Endothelial cell of umbilical vein (primary cell): ENCODE results near the gene MEF2A. TPM values are rescaled to one million over a fixed set of nuclear protein-coding genes. Genes with fewer than 3 reads are reported as not detected.

ENCODE experiments used
- BruUV-seq: library from RNA; stranded (reverse); fragments of 400-500 nt; replicated peaks from 2 replicates; lab custom pipeline; 2021; lab: Mats Ljungman, UMichigan
- CTCF ChIA-PET: fragments of 300-600, 350-600 bp; sonication (Branson Sonifier 250); formaldehyde crosslinking; loops from one replicate; lab custom pipeline; 2021; ENCODE audit warnings: antibody characterized with exemption, inconsistent platforms; lab: Charles Lee
- POLR2A ChIA-PET: fragments of 300-600, 350-600 bp; sonication (Branson Sonifier 250); formaldehyde crosslinking; loops from one replicate; lab custom pipeline; 2021; ENCODE audit warnings: antibody characterized with exemption, inconsistent platforms; lab: Charles Lee
- DNase-seq: peaks from one replicate; pipeline ENCODE4 v3.0.0-alpha.2; 2011; ENCODE audit warnings: low read depth, low spot score
- FAIRE-seq: peaks from 2 replicates; lab custom pipeline; 2011; peaks lifted over from hg19 to GRCh38; lab: Jason Lieb, UNC
- H2AFZ ChIP-seq: 2 replicates; pipeline ENCODE4 v1.6.0; 2012; ENCODE audit warnings: low read depth, low read length, control low read depth, inconsistent platforms
- H3K27ac ChIP-seq: 2 replicates; pipeline ENCODE4 v1.5.1; 2011; ENCODE audit warnings: low read depth, mild to moderate bottlenecking, control low read depth, low read length, moderate library complexity; ENCODE audit not compliant: insufficient read depth
- H3K27me3 ChIP-seq, 2 experiments: 2 replicates each; pipeline versions ENCODE4 v1.6.0 to v1.6.1; 2011; ENCODE audit warnings: low read length in 2 of 2, mixed read lengths in 1 of 2; ENCODE audit not compliant: control insufficient read depth in 2 of 2, insufficient read depth in 2 of 2
- H3K36me3 ChIP-seq, 2 experiments: 2 replicates in 1 of 2; 3 replicates in 1 of 2; pipeline ENCODE4 v1.5.1; 2011; ENCODE audit warnings: low read length in 2 of 2, mild to moderate bottlenecking in 1 of 2, moderate library complexity in 1 of 2; ENCODE audit not compliant: control insufficient read depth in 2 of 2, insufficient read depth in 2 of 2; ENCODE audit errors: extremely low read depth in 1 of 2
- H3K4me1 ChIP-seq: 3 replicates; pipeline ENCODE4 v1.5.1; 2011; ENCODE audit warnings: mild to moderate bottlenecking, low read length; ENCODE audit not compliant: control insufficient read depth, insufficient read depth; ENCODE audit errors: extremely low read depth
- H3K4me2 ChIP-seq: 2 replicates; pipeline ENCODE4 v1.6.1; 2011; ENCODE audit warnings: low read length, control low read depth, mixed read lengths; ENCODE audit not compliant: insufficient read depth
- H3K4me3 ChIP-seq, 3 experiments: fragments of 200-600 bp in 1 of 3; sonication (generic), shearing (Covaris generic) in 1 of 3; replicated peaks in 1 of 3; 2 replicates each; pipeline ENCODE4 v1.5.1; 2011 to 2016; ENCODE audit warnings: control low read depth in 3 of 3, low read length in 3 of 3, mild to moderate bottlenecking in 2 of 3, inconsistent platforms in 1 of 3, low read depth in 1 of 3, moderate library complexity in 1 of 3; ENCODE audit not compliant: insufficient read depth in 1 of 3
- H3K79me2 ChIP-seq: 2 replicates; pipeline ENCODE4 v1.6.0; 2012; ENCODE audit warnings: low read length, inconsistent platforms; ENCODE audit not compliant: control insufficient read depth, insufficient read depth
- H3K9ac ChIP-seq: replicated peaks from 2 replicates; pipeline ENCODE3; 2011; ENCODE audit warnings: low read length, control low read depth; ENCODE audit not compliant: insufficient read depth; ENCODE audit errors: extremely low read depth
- H3K9me1 ChIP-seq: replicated peaks from 3 replicates; pipeline ENCODE4 v1.6.0; 2011; ENCODE audit warnings: mild to moderate bottlenecking, low read length; ENCODE audit not compliant: control insufficient read depth, insufficient read depth; ENCODE audit errors: extremely low read depth
- H3K9me3 ChIP-seq: replicated peaks from 2 replicates; pipeline ENCODE4 v1.5.1; 2012; ENCODE audit warnings: low read length, inconsistent platforms; ENCODE audit not compliant: control insufficient read depth, insufficient read depth
- H4K20me1 ChIP-seq: replicated peaks from 2 replicates; pipeline ENCODE3; 2011; ENCODE audit warnings: mild to moderate bottlenecking, low read length; ENCODE audit not compliant: control insufficient read depth, insufficient read depth; ENCODE audit errors: extremely low read depth
- EZH2 ChIP-seq: IDR thresholded peaks from 2 replicates; pipeline ENCODE4 v1.6.1; 2012; ENCODE audit warnings: borderline replicate concordance, low read depth, mild to moderate bottlenecking, moderate library complexity, low read length, inconsistent platforms; ENCODE audit not compliant: severe bottlenecking
- FOS ChIP-seq: IDR thresholded peaks from 2 replicates; pipeline ENCODE4 v1.6.1; 2011; ENCODE audit warnings: mild to moderate bottlenecking, low read length, moderate library complexity, borderline replicate concordance; ENCODE audit not compliant: insufficient read depth
- GATA2 ChIP-seq: IDR thresholded peaks from 2 replicates; pipeline ENCODE4 v1.7.0; 2011; ENCODE audit warnings: low read depth, mild to moderate bottlenecking, moderate library complexity, mixed read lengths, low read length; ENCODE audit not compliant: insufficient read length, insufficient read depth
- JUN ChIP-seq: IDR thresholded peaks from 2 replicates; pipeline ENCODE4 v1.6.1; 2011; ENCODE audit warnings: borderline replicate concordance, low read depth; ENCODE audit not compliant: insufficient read length, insufficient read depth
- MAX ChIP-seq: IDR thresholded peaks from 2 replicates; pipeline ENCODE4 v1.6.1; 2011; ENCODE audit not compliant: insufficient read depth, insufficient read length
- MYC ChIP-seq: IDR thresholded peaks from one replicate; pipeline ENCODE4 v1.6.1; 2011; ENCODE audit warnings: mild to moderate bottlenecking, low read depth, low read length
- POLR2A ChIP-seq: IDR thresholded peaks from 2 replicates; pipeline ENCODE4 v1.6.1; 2012; ENCODE audit warnings: low read depth, mild to moderate bottlenecking, control low read depth, low read length
- POLR2AphosphoS5 ChIP-seq: IDR thresholded peaks from 2 replicates; pipeline ENCODE4 v1.6.1; 2012; ENCODE audit warnings: low read depth, mild to moderate bottlenecking, control low read depth, low read length, moderate library complexity; ENCODE audit not compliant: insufficient read depth
- dilution Hi-C: fragments of 300-500 bp; cut with MboI; formaldehyde crosslinking; loops from one replicate; pipeline ENCODE4 v1.15.0; 2019; ENCODE audit warnings: low sequenced_read_pairs; ENCODE audit not compliant: extremely low pct_ligation_motif_present
- intact Hi-C: fragments of 100-400 bp; cut with micrococcal nuclease; formaldehyde crosslinking; loops from one replicate; pipeline ENCODE4 v1.10.0; 2022
- polyA plus RNA-seq, 4 experiments: library from polyadenylated mRNA; depleted of rRNA in 3 of 4; stranded (reverse) in 3 of 4; unstranded in 1 of 4; fragments of >200 nt; gene quantifications; 2 replicates each; pipeline versions ENCODE4 v1.2.1 to v1.2.3, GENCODE V29; 2011 to 2012; ENCODE audit warnings: missing spikeins in 1 of 4
- total RNA-seq: library from RNA; stranded (reverse); gene quantifications from 2 replicates; pipeline ENCODE4 v1.2.3, GENCODE V29; 2021
- TF ChIP-seq, protein P1 (sequence below), 2 donors: IDR thresholded peaks; 1 replicate in 1 of 2; 2 replicates in 1 of 2; pipeline ENCODE4 v1.5.1; 2011; ENCODE audit warnings: low read length in 2 of 2, mild to moderate bottlenecking in 2 of 2, moderate library complexity in 2 of 2, control low read depth in 1 of 2, inconsistent platforms in 1 of 2, low read depth in 1 of 2; ENCODE audit not compliant: insufficient read depth in 1 of 2; ENCODE audit errors: extremely low read depth in 1 of 2

Gene MEF2A
- total and polyA plus RNA-seq, 2 donors (not counting 3 experiments of a cell fraction or from before 2014, with no cell fraction given) = 38.0 to 45.3 TPM

DNA sequence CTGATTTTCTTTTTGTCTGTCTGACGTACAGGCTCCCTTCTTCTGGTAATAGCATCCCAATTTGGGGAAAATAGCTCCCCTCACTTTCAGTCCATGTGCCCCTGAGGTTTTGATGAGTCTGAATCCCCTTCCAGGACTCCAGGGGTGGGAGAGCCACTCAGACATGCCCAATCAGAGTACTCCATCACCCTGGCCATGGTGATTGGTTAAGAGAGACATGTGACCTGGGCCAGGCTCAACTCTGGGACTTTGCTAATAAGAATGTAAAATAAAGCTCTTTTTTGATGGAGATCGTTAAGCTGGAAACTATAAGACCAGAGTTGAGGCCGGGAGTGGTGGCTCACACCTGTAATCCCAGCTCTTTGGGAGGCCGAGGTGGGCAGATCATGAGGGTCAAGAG, 9.2 kb upstream of the MEF2A start:
- Histone ChIP-seq H4K20me1 (no peaks in the 10 kb centered on the region), H3K4me2 (no peak overlapping the region), H3K36me3 (no peaks in the 10 kb centered on the region), H3K9me3 (no peaks in the 10 kb centered on the region), H3K27me3 (peaks cover 0 to 1% of the 10 kb centered on the region in 2 experiments), H3K9ac (no peak overlapping the region), H3K9me1 (no peaks in the 10 kb centered on the region), H3K4me1 (no peaks in the 10 kb centered on the region), H2AFZ (no peak overlapping the region), H3K27ac (no peak overlapping the region), H3K4me3 (no peak overlapping the region), H3K79me2 (no peaks in the 10 kb centered on the region)
- dilution Hi-C loops = no loop called here
- no TSS peak for BruUV-seq
- no peak for DNase-seq
- TF ChIP-seq, protein P1, sequence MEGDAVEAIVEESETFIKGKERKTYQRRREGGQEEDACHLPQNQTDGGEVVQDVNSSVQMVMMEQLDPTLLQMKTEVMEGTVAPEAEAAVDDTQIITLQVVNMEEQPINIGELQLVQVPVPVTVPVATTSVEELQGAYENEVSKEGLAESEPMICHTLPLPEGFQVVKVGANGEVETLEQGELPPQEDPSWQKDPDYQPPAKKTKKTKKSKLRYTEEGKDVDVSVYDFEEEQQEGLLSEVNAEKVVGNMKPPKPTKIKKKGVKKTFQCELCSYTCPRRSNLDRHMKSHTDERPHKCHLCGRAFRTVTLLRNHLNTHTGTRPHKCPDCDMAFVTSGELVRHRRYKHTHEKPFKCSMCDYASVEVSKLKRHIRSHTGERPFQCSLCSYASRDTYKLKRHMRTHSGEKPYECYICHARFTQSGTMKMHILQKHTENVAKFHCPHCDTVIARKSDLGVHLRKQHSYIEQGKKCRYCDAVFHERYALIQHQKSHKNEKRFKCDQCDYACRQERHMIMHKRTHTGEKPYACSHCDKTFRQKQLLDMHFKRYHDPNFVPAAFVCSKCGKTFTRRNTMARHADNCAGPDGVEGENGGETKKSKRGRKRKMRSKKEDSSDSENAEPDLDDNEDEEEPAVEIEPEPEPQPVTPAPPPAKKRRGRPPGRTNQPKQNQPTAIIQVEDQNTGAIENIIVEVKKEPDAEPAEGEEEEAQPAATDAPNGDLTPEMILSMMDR (IDR thresholded peaks at IDR 0.05; ENCODE audit: extremely low read depth in 1 of 2, insufficient read depth in 1 of 2, low read depth in 1 of 2, low read length in 2 of 2) = no peak
- TF ChIP-seq POLR2A = no peak
- no peak for TF ChIP-seq FOS
- TF ChIP-seq POLR2AphosphoS5 = no peak
- TF ChIP-seq EZH2 = no peak
- no peak for TF ChIP-seq MYC
- TF ChIP-seq GATA2 = no peak
- TF ChIP-seq JUN = no peak
- no peak for TF ChIP-seq MAX
- POLR2A ChIA-PET = no interaction called here
- CTCF ChIA-PET = interaction anchor here (2.6 kb wide), 1 partner anchor 148 kb away, joined by 9 read pairs; no protein-coding TSS in a partner anchor
- FAIRE-seq = no peak
- intact Hi-C loops = no loop called here
